Stimulated activated naive CD4-positive, alpha-beta T cell treated with Interleukin-2 at 50 U/mL for 16 hours (primary cell): ENCODE data around the gene FAM20C.
"Not testable (repeated sequence)": the region's sequence is repeated elsewhere in the genome, so short reads cannot be mapped to it uniquely, and the experiment has no call there.

ENCODE experiments used
- DNase-seq: peaks from one replicate; lab custom pipeline; 2025; lab: John Stamatoyannopoulos, UW

FAM20C gene

DNA sequence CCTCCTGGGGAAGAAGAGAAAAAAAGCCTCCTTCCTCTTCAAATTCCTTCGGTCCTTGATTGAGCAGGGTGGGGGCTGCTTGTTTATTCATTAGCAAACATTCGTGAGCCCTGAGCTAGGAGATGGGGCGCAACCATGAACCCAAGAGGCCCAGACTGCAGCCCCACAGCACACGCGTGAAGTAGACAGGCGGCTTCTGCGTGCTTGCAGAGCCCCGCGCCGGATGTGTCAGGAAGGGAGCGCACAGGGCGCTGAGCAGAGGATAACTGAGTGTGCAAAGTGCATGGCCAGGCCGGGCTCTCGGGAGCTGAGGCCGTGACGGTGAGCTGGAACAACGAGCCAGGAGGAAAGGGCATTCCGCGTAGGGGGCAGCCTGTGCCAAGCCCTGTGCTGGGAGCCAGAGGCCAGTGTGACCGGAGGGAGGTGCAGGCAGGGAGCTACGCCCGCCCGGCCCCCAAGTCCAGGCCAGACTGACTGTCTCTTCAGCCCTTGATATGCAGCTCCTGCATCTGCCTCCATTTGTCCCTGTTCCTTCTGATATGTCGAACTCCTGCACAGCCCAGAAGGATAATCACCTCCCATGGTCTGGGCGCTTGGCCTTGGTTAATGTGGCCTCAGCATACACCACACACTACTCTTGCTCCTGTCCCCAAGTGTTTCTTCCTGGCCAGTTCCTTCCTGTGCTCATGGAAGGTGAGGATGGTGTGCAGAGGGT is 102.2 kb downstream of the FAM20C start:
- DNase-seq: no peak

- no peak for DNase-seq
Measured at GRCh38 chr7:295155-296154, 103.1 kb downstream of the FAM20C start.

DNA sequence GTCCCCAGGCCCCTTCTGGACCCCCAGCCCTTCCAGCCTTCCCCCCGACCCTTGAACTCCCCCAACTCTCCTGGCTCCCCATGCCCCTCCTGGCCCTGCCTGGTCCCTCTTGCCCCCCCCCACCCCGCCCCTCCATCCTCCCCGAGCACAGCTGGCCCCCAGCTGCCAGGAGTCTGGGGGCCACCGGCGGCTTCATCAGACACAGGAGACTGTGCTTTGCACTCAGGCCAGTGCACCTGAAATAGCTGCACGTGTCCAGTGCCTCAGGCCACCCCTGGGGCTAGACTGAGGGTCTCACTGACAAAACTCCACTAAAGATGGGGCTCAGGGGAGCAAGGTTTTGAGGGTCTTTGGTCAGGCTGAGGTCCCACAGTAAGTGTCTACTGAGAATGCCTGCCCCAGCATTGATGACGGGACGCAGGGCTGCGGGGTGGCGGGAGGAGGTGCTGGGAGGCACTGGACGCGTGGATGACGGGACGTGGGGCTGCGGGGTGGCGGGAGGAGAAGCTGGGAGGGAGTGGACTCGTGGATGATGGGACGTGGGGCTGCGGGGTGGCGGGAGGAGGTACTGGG is 104.1 kb downstream of the FAM20C start:
- DNase-seq: no peak

DNA sequence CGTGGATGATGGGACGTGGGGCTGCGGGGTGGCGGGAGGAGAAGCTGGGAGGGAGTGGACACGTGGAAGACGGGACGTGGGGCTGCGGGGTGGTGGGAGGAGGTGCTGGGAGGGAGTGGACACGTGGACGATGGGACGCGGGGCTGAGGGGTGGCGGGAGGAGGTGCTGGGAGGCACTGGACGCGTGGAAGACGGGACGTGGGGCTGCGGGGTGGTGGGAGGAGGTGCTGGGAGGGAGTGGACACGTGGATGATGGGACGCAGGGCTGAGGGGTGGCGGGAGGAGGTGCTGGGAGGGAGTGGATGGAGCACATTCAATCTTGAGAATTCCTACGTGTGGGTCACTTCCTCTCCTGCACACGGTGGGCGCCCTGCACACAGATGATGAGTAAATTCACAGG is 104.8 kb downstream of the FAM20C start:
- not testable (repeated sequence) for DNase-seq

DNA sequence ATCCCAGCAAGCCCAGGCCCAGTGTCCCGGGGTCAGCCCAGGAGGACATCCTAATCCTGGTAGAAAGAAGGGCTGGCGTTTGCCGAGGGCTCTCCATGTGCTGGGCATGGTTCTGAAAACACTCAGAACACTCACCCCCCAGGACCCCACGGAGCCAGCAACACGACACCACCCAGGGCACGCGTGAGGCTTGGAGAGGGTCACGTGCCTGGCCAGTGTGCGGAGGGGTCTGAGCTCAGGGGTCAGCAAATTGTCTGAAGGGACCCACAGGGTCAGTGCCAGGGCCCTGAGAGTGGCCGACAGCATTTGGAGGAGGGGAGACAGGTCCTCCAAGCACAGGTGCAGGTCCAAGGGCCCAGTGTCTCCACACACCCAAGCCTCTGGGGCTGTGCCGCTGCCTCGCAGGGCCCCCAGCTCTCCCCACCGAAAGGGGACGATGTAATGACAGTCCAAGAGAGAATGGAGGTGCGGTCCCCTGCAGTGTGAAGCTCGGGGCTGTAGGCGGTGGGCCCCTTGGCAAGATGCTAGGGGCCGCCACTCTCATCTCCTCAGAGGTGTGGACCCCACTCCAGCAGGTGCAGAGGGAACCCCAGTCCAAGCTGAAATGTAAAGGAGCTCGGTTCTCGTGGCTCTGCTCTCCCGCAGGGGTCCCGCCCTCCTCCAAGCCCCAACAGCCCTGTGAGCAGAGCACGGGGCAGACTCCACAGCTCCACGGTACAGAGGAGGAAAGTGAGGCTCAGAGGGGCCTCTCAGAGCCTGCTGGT is 105.4 kb downstream of the FAM20C start:
- DNase-seq: no peak

- no peak for DNase-seq
Measured at GRCh38 chr7:298375-298702, 106.0 kb downstream of the FAM20C start.

GRCh38 chr7:298743-299142 is 106.4 kb downstream of the FAM20C start:
- DNase-seq: no peak

GRCh38 chr7:299169-299568 is 106.8 kb downstream of the FAM20C start:
- DNase-seq: no peak

- DNase-seq: no peak
Measured at GRCh38 chr7:299628-300027, 107.3 kb downstream of the FAM20C start.

DNA sequence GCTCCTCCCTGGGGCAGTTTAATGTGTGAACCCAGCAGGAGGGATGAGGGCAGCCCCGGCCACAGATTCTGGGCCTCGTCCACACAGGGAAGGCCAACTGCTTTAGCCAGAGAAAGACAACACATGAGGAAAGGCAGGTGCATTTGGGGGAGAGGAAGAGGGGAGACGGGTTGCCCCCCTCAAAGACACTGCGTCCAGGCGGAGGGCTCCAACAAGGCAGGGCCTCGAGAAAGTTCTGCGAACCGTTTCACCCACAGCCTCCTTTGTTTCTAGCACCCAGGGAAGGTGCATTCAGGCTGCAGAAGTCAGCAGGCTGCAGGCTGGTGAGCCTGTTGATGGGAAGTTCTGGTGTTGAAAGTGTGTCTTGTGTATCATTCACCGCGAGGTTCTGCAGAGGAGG is 107.7 kb downstream of the FAM20C start:
- no peak for DNase-seq

GRCh38 chr7:300546-301290 is 108.3 kb downstream of the FAM20C start:
- DNase-seq: no peak

DNA sequence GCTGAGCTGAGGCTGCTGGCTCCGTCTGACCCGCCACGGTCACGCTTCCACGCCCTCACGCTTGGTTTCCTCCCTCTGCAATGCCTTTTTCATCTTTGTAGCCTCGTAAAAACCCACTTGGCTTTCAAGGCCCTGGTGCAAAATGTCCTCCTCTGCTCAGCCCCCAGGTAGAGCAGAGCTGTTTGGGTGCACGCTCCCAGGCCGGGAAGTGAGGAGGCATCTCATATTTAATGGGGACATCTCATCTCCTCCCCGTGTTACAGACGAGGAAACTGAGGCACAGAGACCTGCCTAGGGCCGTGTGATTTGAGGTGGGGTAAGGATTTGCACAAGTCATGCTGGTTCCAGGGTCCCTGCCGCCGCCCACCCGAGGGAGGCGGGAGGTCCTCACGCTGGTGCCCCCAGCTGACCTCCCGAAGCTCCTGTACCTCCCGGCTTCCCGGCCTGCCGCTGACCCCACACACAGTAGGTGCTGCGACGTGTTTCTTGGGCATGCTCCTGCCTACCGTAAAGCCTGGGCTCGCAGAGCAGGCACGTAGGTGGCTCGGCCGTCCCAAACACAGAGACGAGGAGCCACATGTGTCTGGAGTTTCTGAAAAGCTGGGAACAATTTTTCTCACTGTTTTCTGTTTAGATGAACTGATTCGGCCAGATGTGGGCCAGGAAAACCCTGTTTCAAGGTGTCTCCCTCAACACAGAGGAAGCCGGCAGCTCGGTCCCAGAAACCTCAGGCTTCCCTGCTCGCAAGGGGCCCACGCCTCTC is 109.1 kb downstream of the FAM20C start:
- DNase-seq: no peak

DNA sequence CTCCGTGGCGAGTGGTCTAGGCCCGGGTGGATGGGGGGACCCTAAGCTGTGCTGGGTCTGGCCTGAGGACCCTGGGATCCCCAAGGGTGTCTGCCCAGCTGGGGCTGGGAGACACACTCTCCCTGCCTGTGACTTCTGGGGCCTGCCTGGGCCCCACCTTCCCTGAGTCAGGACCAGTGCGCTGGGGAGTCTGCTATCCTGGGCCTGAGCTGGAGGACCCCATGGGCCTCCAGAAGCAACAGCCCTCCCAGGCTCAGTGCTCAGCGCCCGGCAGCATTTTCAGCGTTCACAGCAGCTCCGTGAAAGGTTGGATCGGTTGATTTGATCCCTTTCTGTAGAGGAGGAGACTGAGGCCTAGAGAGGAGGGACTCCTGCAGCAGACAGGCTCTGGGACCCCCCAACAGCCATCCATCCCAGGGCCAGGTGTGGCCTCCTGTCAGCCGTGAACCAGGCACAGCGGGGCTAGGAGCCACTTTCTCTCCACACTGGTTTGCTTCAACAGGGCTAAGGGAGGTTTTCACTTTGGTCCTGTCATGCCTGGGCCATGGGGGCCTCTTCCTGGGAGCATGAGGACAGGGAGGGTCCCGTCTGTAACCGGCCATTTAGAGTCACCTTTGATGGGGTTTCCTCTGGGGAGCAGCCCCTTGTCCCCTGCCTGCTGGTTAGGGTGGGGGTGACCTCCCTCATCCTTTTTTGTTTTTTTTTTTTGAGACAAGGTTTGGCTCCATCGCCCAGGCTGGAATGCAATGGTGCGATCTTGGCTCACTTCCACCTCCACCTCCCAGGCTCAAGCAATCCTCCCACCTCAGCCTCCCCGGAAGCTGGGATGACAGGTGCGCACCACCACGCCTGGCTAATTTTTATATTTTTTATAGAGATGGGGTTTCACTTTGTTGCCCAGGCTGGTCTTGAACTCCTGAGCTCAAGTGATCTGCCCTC is 110.0 kb downstream of the FAM20C start:
- DNase-seq: no peak

DNA sequence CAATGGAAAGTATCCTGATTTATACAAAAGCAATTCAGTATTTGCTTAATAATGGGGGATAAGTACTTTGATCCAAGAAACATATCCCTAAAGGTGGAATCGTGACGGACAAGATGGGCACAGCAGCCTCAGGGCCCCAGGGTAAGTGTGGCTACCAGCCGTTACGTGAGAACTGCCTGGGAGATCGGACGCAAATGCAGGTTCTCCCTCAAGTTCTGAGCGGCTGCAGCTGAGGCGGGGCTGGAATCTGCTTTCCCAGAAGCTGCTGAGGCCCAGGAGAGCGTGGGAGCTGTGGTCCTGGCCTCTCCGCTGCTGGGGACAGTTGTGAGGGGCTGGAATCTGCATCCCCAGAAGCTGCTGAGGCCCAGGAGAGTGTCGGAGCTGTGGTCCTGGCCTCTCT is 111.1 kb downstream of the FAM20C start:
- no peak for DNase-seq

GRCh38 chr7:303884-304573 is 111.7 kb downstream of the FAM20C start:
- DNase-seq: no peak

DNA sequence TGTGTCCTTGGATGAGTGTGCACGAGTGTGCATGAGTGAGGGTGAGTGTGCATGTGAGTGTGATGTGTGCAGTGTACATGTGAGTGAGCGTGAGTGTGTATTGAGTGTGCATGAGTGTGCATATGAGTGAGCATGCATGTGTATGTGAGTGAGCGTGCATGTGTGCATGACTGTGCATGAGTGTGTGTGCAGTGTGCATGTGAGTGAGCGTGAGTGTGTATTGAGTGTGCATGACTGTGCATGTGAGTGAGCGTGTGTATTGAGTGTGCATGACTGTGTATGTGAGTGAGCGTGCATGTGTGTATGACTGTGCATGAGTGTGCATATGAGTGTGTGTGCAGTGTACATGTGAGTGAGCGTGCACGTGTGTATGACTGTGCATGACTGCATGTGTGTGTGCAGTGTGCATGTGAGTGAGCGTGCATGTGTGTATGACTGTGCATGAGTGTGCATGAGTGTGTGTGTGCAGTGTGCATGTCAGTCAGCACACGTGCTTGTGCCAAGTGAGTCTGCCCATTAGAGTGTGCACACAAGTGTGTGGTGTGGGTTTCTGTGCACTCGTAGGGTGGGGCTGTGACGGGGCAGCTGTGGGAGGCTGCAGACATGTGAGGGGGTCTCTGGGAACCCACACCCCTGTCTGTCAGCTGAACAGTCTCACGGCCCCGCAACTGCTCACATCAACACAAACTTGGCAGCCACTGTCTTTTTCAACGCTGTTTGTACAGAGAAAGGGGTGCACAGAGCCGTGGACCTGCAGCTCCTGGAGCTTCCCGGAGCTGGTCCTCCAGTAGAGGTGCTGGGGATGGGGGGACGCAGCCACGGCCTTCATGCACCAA is 112.4 kb downstream of the FAM20C start:
- DNase-seq: no peak

DNA sequence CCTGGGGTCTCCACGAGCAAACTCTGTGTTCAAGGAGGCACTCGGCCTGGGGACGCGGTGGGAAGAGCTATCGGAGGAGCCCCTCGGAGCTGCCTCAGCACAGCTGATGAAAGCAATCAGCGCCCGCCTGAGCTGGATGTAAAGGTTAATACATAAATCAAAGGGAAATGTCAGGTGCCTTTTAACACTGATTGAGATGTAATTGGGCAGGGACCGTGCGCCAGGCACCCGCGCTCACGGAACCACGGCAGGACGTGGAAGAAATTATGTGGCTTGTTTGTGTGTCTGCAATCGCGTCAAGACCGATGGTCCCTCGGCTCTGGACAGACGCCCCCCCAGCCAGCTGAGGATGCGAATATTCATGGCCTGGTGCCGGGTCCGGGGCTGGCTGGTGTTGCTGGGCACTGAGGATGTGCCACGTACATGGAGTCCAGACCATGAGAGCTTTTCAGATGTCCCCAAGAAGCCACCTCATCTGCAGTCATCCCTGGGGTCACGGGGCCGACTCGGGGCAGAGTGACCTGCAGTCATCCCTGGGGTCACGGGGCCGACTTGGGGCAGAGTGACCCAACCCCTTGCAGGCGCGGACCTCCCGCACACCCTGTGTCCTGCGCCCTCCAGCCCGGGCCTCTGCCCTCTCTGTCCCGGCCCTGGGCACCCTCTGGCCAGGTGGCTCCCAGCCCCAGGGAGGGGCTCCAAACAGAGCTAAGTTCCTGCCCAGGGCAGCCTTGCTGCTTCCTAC is 113.2 kb downstream of the FAM20C start:
- no peak for DNase-seq
